ENCODE results near the gene RNLS.

RNLS gene

GRCh38 chr10:88528806-88529570 lies 54.1 kb downstream of the RNLS start:
- TF ChIP-seq, protein P1, sequence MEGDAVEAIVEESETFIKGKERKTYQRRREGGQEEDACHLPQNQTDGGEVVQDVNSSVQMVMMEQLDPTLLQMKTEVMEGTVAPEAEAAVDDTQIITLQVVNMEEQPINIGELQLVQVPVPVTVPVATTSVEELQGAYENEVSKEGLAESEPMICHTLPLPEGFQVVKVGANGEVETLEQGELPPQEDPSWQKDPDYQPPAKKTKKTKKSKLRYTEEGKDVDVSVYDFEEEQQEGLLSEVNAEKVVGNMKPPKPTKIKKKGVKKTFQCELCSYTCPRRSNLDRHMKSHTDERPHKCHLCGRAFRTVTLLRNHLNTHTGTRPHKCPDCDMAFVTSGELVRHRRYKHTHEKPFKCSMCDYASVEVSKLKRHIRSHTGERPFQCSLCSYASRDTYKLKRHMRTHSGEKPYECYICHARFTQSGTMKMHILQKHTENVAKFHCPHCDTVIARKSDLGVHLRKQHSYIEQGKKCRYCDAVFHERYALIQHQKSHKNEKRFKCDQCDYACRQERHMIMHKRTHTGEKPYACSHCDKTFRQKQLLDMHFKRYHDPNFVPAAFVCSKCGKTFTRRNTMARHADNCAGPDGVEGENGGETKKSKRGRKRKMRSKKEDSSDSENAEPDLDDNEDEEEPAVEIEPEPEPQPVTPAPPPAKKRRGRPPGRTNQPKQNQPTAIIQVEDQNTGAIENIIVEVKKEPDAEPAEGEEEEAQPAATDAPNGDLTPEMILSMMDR (IDR thresholded peaks at IDR 0.05; ENCODE audit: borderline replicate concordance, control extremely low read depth, extremely low read depth, insufficient read depth, missing control alignments): no peak
- DNase-seq (ENCODE audit: low spot score): no peak
- in situ Hi-C loops (cut with MboI; ENCODE audit: low sequenced_read_pairs, unreplicated experiment): no loop called here

DNA sequence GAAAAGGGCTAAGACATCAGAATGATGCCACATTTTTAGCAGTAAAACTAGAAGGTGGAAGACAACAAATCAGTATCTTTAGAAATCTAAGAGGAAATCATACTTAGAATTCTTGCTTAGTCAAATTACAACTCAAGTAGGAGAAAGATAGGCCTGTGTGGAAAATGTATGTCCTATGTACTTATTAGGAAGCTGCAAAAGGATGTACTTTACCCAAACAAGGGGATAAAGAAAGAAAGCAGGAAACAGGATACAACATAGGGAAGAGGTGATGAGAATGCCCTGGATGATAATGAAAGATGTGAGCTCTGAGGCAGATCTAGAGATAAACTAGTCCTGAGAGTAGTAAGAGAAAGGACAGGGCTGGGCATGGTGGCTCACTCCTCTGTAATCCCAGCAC lies 54.9 kb downstream of the RNLS start:
- in situ Hi-C loops (cut with MboI; ENCODE audit: low sequenced_read_pairs, unreplicated experiment): no loop called here
- no peak for DNase-seq (ENCODE audit: low spot score)
- TF ChIP-seq, protein P1 (IDR thresholded peaks at IDR 0.05; ENCODE audit: borderline replicate concordance, control extremely low read depth, extremely low read depth, insufficient read depth, missing control alignments): no peak

- DNase-seq (ENCODE audit: low spot score): no peak
- in situ Hi-C loops (cut with MboI; ENCODE audit: low sequenced_read_pairs, unreplicated experiment): no loop called here
- TF ChIP-seq, protein P1 (IDR thresholded peaks at IDR 0.05; ENCODE audit: borderline replicate concordance, control extremely low read depth, extremely low read depth, insufficient read depth, missing control alignments): no peak
Observed at GRCh38 chr10:88527245-88527644, 55.9 kb downstream of the RNLS start.

GRCh38 chr10:88526501-88527105 lies 56.5 kb downstream of the RNLS start:
- in situ Hi-C loops (cut with MboI; ENCODE audit: low sequenced_read_pairs, unreplicated experiment): no loop called here

DNA sequence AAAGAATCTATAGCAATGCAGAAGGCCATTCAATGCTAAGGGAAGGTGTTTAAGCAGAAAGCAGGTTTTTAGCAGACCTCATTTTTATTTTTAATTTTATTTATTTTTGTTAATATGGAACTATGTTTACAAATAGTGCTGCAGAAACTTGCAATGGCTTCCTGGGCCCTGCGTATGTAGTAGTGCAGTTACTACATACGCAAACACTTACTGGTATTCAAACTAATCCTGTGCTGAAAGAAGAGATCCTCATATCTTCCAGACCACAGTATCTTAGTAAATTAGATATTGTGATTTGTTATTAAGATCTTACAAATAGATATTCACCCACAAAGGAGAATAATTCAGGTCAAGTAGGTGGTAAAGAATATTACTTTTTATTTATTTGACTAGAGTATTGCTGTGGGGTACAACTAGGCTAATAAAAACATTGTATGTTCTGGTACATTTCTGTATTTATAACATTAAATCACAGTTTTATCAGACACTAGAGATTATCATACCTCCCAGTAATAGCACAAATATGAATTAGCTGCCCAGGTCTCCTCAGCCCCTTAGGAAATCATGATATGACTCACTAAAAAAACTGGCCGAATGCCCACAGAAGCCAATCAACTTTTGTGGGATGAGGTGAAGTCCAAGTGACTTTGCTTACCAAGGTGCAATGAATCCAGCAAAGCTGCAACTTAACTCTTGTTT lies 57.6 kb downstream of the RNLS start:
- in situ Hi-C loops (cut with MboI; ENCODE audit: low sequenced_read_pairs, unreplicated experiment): no loop called here
- no peak for DNase-seq (ENCODE audit: low spot score)
- TF ChIP-seq, protein P1 (IDR thresholded peaks at IDR 0.05; ENCODE audit: borderline replicate concordance, control extremely low read depth, extremely low read depth, insufficient read depth, missing control alignments): no peak

More at GRCh38 chr10:88526501-88527105, 56.5 kb downstream of the RNLS start:
- TF ChIP-seq, protein P1 (IDR thresholded peaks at IDR 0.05; ENCODE audit: borderline replicate concordance, control extremely low read depth, extremely low read depth, insufficient read depth, missing control alignments): no peak
- no peak for DNase-seq (ENCODE audit: low spot score)

- in situ Hi-C loops (cut with MboI; ENCODE audit: low sequenced_read_pairs, unreplicated experiment): no loop called here
- no peak for DNase-seq (ENCODE audit: low spot score)
- TF ChIP-seq, protein P1 (IDR thresholded peaks at IDR 0.05; ENCODE audit: borderline replicate concordance, control extremely low read depth, extremely low read depth, insufficient read depth, missing control alignments): no peak
Observed at GRCh38 chr10:88523739-88524400, 59.2 kb downstream of the RNLS start.
